GM10266 (cell line): Measurements from ENCODE around the gene ARHGAP8.

Experiments used
- DNase-seq: peaks from one replicate; pipeline ENCODE4 v3.0.0; 2012; ENCODE audit errors: extremely low spot score
- TF ChIP-seq, protein P1 (sequence below): IDR thresholded peaks from 2 replicates; pipeline ENCODE4 v1.5.1; 2012; ENCODE audit warnings: mild to moderate bottlenecking, low read depth; ENCODE audit not compliant: control insufficient read depth, insufficient read depth; ENCODE audit errors: missing control alignments

Gene ARHGAP8

DNA sequence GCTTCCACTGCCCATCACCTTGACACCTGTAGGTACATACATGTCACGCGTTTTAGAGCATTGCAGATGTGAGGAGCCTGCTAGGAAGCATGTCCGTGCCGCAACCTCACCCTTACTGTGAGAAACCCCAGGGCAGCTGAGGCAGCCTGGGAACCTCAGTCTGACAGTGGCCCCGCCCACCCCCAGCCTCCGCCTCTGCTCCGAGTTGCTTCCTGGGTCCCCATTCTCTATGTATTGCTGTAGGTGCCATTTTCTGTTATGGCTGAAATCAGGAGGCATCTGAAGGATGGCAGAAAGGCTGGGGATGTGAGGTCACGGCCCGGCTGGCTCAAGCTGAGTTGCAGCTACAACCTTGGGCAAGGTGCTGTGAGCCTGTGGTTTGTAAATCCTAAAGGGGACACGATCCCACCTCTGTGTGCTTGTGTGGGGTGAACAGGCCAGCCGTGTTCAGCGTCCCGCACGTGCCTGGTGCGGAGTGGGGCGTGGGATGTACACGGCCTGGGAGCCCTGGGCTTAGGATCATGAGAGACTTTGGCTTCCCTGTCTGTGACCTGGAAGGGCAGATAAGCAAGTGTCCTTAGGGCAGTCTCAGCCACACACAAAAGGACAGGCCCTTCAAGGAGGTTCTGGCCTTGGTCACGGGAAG, 154.7 kb downstream of the ARHGAP8 start:
- no peak for DNase-seq
- TF ChIP-seq, protein P1, sequence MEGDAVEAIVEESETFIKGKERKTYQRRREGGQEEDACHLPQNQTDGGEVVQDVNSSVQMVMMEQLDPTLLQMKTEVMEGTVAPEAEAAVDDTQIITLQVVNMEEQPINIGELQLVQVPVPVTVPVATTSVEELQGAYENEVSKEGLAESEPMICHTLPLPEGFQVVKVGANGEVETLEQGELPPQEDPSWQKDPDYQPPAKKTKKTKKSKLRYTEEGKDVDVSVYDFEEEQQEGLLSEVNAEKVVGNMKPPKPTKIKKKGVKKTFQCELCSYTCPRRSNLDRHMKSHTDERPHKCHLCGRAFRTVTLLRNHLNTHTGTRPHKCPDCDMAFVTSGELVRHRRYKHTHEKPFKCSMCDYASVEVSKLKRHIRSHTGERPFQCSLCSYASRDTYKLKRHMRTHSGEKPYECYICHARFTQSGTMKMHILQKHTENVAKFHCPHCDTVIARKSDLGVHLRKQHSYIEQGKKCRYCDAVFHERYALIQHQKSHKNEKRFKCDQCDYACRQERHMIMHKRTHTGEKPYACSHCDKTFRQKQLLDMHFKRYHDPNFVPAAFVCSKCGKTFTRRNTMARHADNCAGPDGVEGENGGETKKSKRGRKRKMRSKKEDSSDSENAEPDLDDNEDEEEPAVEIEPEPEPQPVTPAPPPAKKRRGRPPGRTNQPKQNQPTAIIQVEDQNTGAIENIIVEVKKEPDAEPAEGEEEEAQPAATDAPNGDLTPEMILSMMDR, result no peak

DNA sequence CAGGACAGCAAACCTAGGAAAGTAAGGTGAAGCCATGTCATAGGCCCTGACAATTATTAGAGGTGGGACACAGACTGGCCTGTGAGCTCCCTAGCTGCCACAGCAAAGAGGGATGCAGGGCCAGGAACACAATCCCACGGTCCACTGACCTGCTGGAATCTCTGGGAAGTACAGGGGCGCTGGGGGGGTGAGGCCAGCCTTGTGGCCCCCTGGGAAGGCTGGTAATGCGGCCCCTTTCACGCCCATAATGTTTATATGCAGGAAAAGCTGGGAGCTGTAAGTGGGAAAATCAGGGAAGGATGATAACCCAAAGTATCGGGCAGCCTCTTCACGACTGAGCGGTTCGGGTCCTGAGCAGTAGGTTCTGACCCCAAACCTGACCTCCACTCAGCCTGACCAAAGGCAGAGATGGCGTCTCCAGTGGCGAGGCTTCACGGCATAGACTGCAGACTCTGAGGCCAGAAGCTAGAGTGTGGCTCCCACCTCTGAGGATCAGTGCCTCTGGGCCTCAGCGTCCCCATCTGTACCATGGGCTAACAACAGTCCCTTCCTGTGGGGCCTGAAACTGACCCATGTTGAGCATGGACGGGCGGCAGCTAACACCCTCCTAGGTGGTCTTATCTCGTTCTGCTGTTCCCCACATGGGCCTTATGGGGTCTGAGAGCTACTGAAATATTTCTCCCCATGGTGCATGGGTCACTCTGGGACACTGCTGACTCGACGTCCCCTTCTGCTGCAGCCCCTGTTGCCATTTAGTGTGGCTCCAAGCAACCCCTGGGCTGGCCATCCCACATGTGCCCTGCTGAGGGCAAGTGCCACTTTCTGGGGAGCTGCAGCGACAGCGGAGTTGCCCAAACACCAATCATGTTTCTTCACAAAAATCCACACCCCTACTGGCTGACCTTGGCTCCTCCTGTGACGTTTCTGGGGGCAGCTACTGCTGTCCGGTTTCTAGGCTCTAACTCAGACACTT, 155.7 kb downstream of the ARHGAP8 start:
- DNase-seq, result no peak
- TF ChIP-seq, protein P1, result no peak

DNA sequence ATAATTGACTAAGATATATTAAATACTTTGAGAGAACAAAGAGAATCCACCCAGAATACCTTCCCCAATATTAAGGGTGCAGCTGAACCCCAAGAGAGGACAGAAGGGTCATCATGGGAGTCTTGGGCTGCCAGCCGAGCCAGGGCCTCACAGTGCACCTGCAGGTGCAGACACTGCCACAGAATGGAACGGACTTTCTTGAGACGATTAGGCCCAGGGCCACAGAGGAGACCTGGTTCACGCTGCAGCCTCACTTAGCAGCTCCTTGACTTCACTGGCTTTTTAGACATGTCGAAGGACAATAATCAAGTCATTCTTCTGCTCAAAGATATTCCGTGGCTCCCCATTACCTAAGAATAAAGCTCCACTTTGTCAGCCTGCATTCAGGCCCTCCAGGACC, 156.9 kb downstream of the ARHGAP8 start:
- TF ChIP-seq, protein P1, result no peak
- no peak for DNase-seq
